HL-60 (cell line): ENCODE data around the gene SOBP.
A peak's percentile ranks its signal among the peaks of the same experiment; 100 is the strongest.

Experiments
- DNase-seq, 2 experiments: peaks; one replicate each; pipeline ENCODE4 v3.0.0-alpha.2; 2010 to 2020; ENCODE audit warnings: low read depth in 1 of 2, low spot score in 1 of 2
- H3K27ac ChIP-seq: fragments of 250-450 bp; sonication (Bioruptor Pico); replicated peaks from 2 replicates; pipeline ENCODE4 v1.5.1; 2020; ENCODE audit warnings: mild to moderate bottlenecking, moderate library complexity
- H3K27me3 ChIP-seq: fragments of 250-450 bp; sonication (Bioruptor Pico); 2 replicates; pipeline ENCODE4 v1.5.1; 2021; ENCODE audit warnings: mild to moderate bottlenecking, moderate library complexity; ENCODE audit not compliant: insufficient read depth, poor library complexity, severe bottlenecking
- H3K4me3 ChIP-seq: replicated peaks from 2 replicates; pipeline ENCODE4 v1.5.1; 2011; ENCODE audit warnings: mild to moderate bottlenecking, control low read depth, low read length; ENCODE audit not compliant: insufficient read depth
- GABPA ChIP-seq: IDR thresholded peaks from 2 replicates; pipeline ENCODE4 v1.6.1; 2012; ENCODE audit warnings: low read depth
- POLR2AphosphoS5 ChIP-seq: IDR thresholded peaks from 2 replicates; pipeline ENCODE4 v1.6.1; 2012; ENCODE audit warnings: low read depth
- SPI1 ChIP-seq: IDR thresholded peaks from 2 replicates; pipeline ENCODE4 v1.6.1; 2012; ENCODE audit warnings: low read depth, mild to moderate bottlenecking, borderline replicate concordance
- long read RNA-seq: library from polyadenylated mRNA; unstranded; transcript quantifications from one replicate; pipeline ENCODE4 v2.0.0, GENCODE V29; 2020
- TF ChIP-seq, protein P1 (sequence below): IDR thresholded peaks from 2 replicates; pipeline ENCODE4 v1.6.1; 2012; ENCODE audit warnings: low read depth; ENCODE audit not compliant: insufficient replicate concordance
- TF ChIP-seq, protein P2 (sequence below): IDR thresholded peaks from one replicate; pipeline ENCODE4 v1.5.1; 2011; ENCODE audit warnings: low read length, control low read depth, inconsistent platforms; ENCODE audit not compliant: insufficient read depth

The SOBP gene, protein sequence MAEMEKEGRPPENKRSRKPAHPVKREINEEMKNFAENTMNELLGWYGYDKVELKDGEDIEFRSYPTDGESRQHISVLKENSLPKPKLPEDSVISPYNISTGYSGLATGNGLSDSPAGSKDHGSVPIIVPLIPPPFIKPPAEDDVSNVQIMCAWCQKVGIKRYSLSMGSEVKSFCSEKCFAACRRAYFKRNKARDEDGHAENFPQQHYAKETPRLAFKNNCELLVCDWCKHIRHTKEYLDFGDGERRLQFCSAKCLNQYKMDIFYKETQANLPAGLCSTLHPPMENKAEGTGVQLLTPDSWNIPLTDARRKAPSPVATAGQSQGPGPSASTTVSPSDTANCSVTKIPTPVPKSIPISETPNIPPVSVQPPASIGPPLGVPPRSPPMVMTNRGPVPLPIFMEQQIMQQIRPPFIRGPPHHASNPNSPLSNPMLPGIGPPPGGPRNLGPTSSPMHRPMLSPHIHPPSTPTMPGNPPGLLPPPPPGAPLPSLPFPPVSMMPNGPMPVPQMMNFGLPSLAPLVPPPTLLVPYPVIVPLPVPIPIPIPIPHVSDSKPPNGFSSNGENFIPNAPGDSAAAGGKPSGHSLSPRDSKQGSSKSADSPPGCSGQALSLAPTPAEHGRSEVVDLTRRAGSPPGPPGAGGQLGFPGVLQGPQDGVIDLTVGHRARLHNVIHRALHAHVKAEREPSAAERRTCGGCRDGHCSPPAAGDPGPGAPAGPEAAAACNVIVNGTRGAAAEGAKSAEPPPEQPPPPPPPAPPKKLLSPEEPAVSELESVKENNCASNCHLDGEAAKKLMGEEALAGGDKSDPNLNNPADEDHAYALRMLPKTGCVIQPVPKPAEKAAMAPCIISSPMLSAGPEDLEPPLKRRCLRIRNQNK
- long read RNA-seq, partial matches to known transcripts, result 0 of 3 reads
- long read RNA-seq, other reads (novel, unspliced or antisense), result 3 of 3 reads

DNA sequence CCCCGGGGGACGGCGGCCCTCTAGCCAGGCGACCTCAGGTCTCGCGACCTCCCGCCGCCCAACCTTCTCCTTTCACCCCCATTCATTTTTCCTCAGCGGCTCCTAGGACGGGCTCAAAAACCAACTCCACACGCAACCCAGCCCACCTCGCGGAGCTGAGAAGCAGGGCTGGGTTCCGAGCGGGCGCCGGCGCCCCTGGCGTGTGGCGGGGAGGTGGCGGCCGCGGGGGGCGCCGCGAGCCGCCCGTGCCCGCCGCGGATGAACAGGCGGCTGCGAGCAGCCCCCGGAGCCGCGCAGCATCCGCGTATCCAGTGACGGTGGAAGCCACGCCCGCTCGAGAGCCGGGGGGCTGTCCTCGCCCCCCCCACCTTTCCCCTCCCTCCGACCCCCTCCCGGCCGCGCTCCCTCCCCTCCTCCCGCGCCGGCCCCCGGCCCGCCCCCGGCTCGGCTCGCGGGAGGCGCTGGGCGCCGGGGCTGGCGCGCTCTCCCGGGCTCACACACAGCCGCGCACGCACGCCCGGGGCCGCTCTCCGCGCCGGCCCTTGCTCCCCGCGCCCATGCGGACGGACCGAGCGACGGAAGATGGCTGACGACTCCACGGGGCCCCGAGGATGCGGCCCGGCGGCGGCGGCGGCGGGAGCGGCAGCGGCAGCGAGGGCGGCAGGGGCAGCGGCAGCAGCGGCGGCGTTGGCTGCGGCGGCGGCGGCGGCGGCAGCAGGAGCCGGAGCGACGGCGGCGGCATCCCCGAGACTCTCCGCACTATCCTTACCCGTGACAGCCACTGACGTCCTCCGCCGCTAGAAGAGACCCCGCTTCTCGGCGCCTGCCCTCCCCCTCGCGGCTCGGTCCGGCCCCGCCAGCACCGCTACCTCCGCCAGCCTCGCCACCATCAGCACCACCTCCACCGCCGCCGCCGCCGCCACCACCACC lies at the start of gene SOBP:
TSS of gene SOBP (plus strand) at position 482 of the 930 bp plus-strand sequence. CDS start 500 bp downstream, outside the sequence.
- no peak for DNase-seq
- peaks cover 70% of the 10 kb centered on the region for H3K27me3 ChIP-seq
- H3K4me3 ChIP-seq, result peak within 1 kb of the TSS; percentile 90
- no peak within 1 kb of the TSS for H3K27ac ChIP-seq
- TF ChIP-seq SPI1, result no peak
- no peak for TF ChIP-seq GABPA
- no peak for TF ChIP-seq POLR2AphosphoS5
- TF ChIP-seq, protein P1, sequence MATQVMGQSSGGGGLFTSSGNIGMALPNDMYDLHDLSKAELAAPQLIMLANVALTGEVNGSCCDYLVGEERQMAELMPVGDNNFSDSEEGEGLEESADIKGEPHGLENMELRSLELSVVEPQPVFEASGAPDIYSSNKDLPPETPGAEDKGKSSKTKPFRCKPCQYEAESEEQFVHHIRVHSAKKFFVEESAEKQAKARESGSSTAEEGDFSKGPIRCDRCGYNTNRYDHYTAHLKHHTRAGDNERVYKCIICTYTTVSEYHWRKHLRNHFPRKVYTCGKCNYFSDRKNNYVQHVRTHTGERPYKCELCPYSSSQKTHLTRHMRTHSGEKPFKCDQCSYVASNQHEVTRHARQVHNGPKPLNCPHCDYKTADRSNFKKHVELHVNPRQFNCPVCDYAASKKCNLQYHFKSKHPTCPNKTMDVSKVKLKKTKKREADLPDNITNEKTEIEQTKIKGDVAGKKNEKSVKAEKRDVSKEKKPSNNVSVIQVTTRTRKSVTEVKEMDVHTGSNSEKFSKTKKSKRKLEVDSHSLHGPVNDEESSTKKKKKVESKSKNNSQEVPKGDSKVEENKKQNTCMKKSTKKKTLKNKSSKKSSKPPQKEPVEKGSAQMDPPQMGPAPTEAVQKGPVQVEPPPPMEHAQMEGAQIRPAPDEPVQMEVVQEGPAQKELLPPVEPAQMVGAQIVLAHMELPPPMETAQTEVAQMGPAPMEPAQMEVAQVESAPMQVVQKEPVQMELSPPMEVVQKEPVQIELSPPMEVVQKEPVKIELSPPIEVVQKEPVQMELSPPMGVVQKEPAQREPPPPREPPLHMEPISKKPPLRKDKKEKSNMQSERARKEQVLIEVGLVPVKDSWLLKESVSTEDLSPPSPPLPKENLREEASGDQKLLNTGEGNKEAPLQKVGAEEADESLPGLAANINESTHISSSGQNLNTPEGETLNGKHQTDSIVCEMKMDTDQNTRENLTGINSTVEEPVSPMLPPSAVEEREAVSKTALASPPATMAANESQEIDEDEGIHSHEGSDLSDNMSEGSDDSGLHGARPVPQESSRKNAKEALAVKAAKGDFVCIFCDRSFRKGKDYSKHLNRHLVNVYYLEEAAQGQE, result no peak
- TF ChIP-seq, protein P2, sequence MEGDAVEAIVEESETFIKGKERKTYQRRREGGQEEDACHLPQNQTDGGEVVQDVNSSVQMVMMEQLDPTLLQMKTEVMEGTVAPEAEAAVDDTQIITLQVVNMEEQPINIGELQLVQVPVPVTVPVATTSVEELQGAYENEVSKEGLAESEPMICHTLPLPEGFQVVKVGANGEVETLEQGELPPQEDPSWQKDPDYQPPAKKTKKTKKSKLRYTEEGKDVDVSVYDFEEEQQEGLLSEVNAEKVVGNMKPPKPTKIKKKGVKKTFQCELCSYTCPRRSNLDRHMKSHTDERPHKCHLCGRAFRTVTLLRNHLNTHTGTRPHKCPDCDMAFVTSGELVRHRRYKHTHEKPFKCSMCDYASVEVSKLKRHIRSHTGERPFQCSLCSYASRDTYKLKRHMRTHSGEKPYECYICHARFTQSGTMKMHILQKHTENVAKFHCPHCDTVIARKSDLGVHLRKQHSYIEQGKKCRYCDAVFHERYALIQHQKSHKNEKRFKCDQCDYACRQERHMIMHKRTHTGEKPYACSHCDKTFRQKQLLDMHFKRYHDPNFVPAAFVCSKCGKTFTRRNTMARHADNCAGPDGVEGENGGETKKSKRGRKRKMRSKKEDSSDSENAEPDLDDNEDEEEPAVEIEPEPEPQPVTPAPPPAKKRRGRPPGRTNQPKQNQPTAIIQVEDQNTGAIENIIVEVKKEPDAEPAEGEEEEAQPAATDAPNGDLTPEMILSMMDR, result no peak

DNA sequence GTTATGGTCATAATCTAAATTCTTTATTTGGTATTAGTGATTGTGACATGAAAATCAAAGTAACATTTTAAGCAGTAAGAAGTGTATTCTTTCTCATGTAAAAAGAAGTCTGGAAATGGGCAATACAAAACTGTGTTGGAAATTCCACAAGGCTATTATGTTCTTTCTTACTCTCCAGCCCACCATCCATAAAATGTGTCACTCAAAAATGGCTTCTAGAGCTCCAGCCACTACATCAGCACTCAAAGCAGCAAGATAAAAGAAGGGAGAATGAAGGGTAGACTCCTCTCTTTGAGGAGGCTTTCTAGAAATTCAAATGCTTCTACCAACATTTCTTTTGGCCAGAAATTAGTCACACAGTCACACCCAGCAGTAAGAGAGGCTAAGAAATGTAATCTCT lies 49.0 kb upstream of the SOBP start:
- TF ChIP-seq GABPA (no peak), SPI1 (no peak), POLR2AphosphoS5 (no peak)
- TF ChIP-seq, protein P1, result no peak
- TF ChIP-seq, protein P2, result no peak
- H3K27me3 ChIP-seq, result no peaks in the 10 kb centered on the region
- H3K4me3 ChIP-seq, result no peak overlapping the region
- no peak overlapping the region for H3K27ac ChIP-seq
- no peak for DNase-seq

DNA sequence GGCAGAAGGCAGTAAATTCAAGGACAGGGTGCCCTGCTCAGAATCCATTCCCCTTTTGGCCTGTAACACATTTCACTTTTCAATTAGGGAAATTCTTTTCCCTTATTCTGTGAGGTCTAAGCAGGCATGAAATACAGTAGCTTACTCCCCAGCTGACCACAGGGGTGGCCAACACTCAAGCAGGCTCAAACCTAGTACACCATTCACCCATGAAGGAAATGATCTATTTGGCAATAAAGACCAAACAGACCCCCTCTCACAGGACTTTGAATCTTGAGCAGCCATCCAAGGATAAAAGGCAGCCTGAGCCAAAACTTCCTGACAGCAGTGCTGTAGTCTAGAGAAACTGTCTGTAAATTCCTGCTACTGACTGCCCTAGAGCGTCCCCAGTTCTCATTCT lies 48.2 kb upstream of the SOBP start:
- TF ChIP-seq SPI1 (no peak), POLR2AphosphoS5 (no peak), GABPA (no peak)
- TF ChIP-seq, protein P1, result no peak
- TF ChIP-seq, protein P2, result no peak
- H3K27me3 ChIP-seq, result no peaks in the 10 kb centered on the region
- DNase-seq, result no peak
- no peak overlapping the region for H3K4me3 ChIP-seq
- no peak overlapping the region for H3K27ac ChIP-seq
